ENCODE measurements around the gene NUMA1. TPM values are rescaled to one million over a fixed set of nuclear protein-coding genes. Genes with fewer than 3 reads are reported as not detected.

Gene NUMA1
- total and polyA plus RNA-seq, 9 of the 15 experiments (the other 6 are each of a cell fraction or from before 2014, with no cell fraction given) = 4.1 to 104 (median 51.2) TPM

- TF ChIP-seq POLR2G (IDR thresholded peaks at IDR 0.05; ENCODE audit: low read depth, low read length) (peak; percentile 98), SP2 (IDR thresholded peaks at IDR 0.05; ENCODE audit: extremely low read depth, low read depth, low read length, poor library complexity, severe bottlenecking) (no peak), FOS (IDR thresholded peaks at IDR 0.05; ENCODE audit: extremely low read depth, insufficient read length) (peak; percentile 21), ZNF655 (CRISPR knock-in tag; IDR thresholded peaks at IDR 0.05) (no peak), NFATC3 (IDR thresholded peaks at IDR 0.05) (no peak), JUNB (CRISPR knock-in tag; conservative IDR thresholded peaks at IDR 0.05) (no peak), HDAC3 (IDR thresholded peaks at IDR 0.05; ENCODE audit: borderline replicate concordance, partially characterized antibody) (peak; percentile 20), U2AF1 (optimal IDR thresholded peaks at IDR 0.05; ENCODE audit: low read depth, low read length) (no peak), CEBPG (CRISPR knock-in tag; IDR thresholded peaks at IDR 0.05) (no peak), CEBPG (tag; conservative IDR thresholded peaks at IDR 0.05 in 1 of 2, IDR thresholded peaks at IDR 0.05 in 1 of 2) (no peak; a peak in 1 of 4 replicates), STAG1 (CRISPR knock-in tag; IDR thresholded peaks at IDR 0.05; ENCODE audit: borderline replicate concordance) (no peak), BCLAF1 (IDR thresholded peaks at IDR 0.05; ENCODE audit: borderline replicate concordance in 1 of 2, control insufficient read depth in 1 of 2, low read depth in 2 of 2, low read length in 1 of 2) (peak in 1 of 2 experiments; percentile 59; a peak in 1 of 4 replicates), SMAD1 (IDR thresholded peaks at IDR 0.05; ENCODE audit: low read depth, low read length, partially characterized antibody) (peak; percentile 82), LCOR (CRISPR knock-in tag; IDR thresholded peaks at IDR 0.05) (peak; percentile 43; the same call in 1 of the 2 replicates), TFAM (CRISPR knock-in tag; conservative IDR thresholded peaks at IDR 0.05) (no peak), KLF16 (IDR thresholded peaks at IDR 0.05) (no peak), TOE1 (IDR thresholded peaks at IDR 0.05; ENCODE audit: borderline replicate concordance) (peak; percentile 79), TOE1 (CRISPR knock-in tag; IDR thresholded peaks at IDR 0.05; ENCODE audit: borderline replicate concordance, low read depth) (no peak), POLR2B (IDR thresholded peaks at IDR 0.05; ENCODE audit: low read depth, partially characterized antibody) (peak; percentile 85), FOXM1 (IDR thresholded peaks at IDR 0.05; ENCODE audit: low read depth) (peak; percentile 73), FOXM1 (CRISPR knock-in tag; IDR thresholded peaks at IDR 0.05; ENCODE audit: low read depth) (no peak), CAMTA2 (CRISPR knock-in tag; conservative IDR thresholded peaks at IDR 0.05) (no peak), YY1 (IDR thresholded peaks at IDR 0.05; ENCODE audit: borderline replicate concordance in 1 of 3, control insufficient read depth in 1 of 3, extremely low read depth in 1 of 3, insufficient read depth in 3 of 3, insufficient read length in 1 of 3, insufficient replicate concordance in 2 of 3, low read depth in 1 of 3, low read length in 2 of 3) (peak; percentile 62 to 91 (median 88))
These were observed at the start of gene NUMA1, which contains the start of gene LRRC51 (continued) for GRCh38 chr11:72080326-72081183.

Measured in K562 (cell line).